NT2/D1 (cell line): ENCODE measurements around the gene MITF.

Experiments
- DNase-seq: peaks from one replicate; pipeline ENCODE4 v3.0.0-alpha.2; 2011; ENCODE audit warnings: low read depth, low spot score
- H3K27me3 ChIP-seq: 2 replicates; pipeline ENCODE4 v1.6.0; 2011; ENCODE audit warnings: mild to moderate bottlenecking; ENCODE audit not compliant: insufficient read length, insufficient read depth
- H3K36me3 ChIP-seq: 2 replicates; pipeline ENCODE4 v1.6.1; 2011; ENCODE audit warnings: mild to moderate bottlenecking, low read length, mixed read lengths; ENCODE audit not compliant: insufficient read depth, insufficient read length
- H3K4me1 ChIP-seq: 2 replicates; pipeline ENCODE4 v1.5.1; 2011; ENCODE audit not compliant: insufficient read depth, insufficient read length
- H3K4me3 ChIP-seq: 2 replicates; pipeline ENCODE4 v1.5.1; 2011; ENCODE audit warnings: low read depth; ENCODE audit not compliant: insufficient read length
- H3K9ac ChIP-seq: 2 replicates; pipeline ENCODE4 v1.6.0; 2011; ENCODE audit warnings: low read depth; ENCODE audit not compliant: insufficient read length
- H3K9me3 ChIP-seq: 2 replicates; pipeline ENCODE4 v1.5.1; 2011; ENCODE audit warnings: mild to moderate bottlenecking, low read length; ENCODE audit not compliant: insufficient read depth
- SUZ12 ChIP-seq: IDR thresholded peaks from 2 replicates; pipeline ENCODE4 v1.6.1; 2011; ENCODE audit not compliant: insufficient read length, insufficient read depth; ENCODE audit errors: extremely low read depth
- YY1 ChIP-seq: IDR thresholded peaks from 2 replicates; pipeline ENCODE4 v1.6.1; 2011; ENCODE audit not compliant: insufficient read length, insufficient read depth
- ZNF274 ChIP-seq: IDR thresholded peaks from 2 replicates; pipeline ENCODE4 v1.6.1; 2011; ENCODE audit warnings: mild to moderate bottlenecking, low read depth, low read length

MITF gene

GRCh38 chr3:69715204-69715603 is 24.1 kb upstream of the MITF start:
- H3K9me3 ChIP-seq: no peaks in the 10 kb centered on the region
- no peaks in the 10 kb centered on the region for H3K36me3 ChIP-seq
- no peaks in the 10 kb centered on the region for H3K4me1 ChIP-seq
- no peak for TF ChIP-seq SUZ12
- TF ChIP-seq YY1: no peak
- TF ChIP-seq ZNF274: no peak
- no peak overlapping the region for H3K4me3 ChIP-seq
- no peak for DNase-seq
- H3K9ac ChIP-seq: no peak overlapping the region
- no peaks in the 10 kb centered on the region for H3K27me3 ChIP-seq

GRCh38 chr3:69716119-69716518 is 23.1 kb upstream of the MITF start:
- H3K9ac ChIP-seq: no peak overlapping the region
- H3K4me3 ChIP-seq: no peak overlapping the region
- H3K9me3 ChIP-seq: no peaks in the 10 kb centered on the region
- TF ChIP-seq ZNF274: no peak
- TF ChIP-seq YY1: no peak
- TF ChIP-seq SUZ12: no peak
- no peaks in the 10 kb centered on the region for H3K4me1 ChIP-seq
- DNase-seq: no peak
- H3K27me3 ChIP-seq: no peaks in the 10 kb centered on the region
- H3K36me3 ChIP-seq: no peaks in the 10 kb centered on the region

- H3K4me3 ChIP-seq: no peak overlapping the region
- no peaks in the 10 kb centered on the region for H3K36me3 ChIP-seq
- H3K4me1 ChIP-seq: no peaks in the 10 kb centered on the region
- TF ChIP-seq ZNF274: no peak
- TF ChIP-seq SUZ12: no peak
- TF ChIP-seq YY1: no peak
- no peaks in the 10 kb centered on the region for H3K9me3 ChIP-seq
- no peak overlapping the region for H3K9ac ChIP-seq
- DNase-seq: peak; percentile 28
- H3K27me3 ChIP-seq: no peaks in the 10 kb centered on the region
Measured at GRCh38 chr3:69718866-69719586, 20.2 kb upstream of the MITF start.

DNA sequence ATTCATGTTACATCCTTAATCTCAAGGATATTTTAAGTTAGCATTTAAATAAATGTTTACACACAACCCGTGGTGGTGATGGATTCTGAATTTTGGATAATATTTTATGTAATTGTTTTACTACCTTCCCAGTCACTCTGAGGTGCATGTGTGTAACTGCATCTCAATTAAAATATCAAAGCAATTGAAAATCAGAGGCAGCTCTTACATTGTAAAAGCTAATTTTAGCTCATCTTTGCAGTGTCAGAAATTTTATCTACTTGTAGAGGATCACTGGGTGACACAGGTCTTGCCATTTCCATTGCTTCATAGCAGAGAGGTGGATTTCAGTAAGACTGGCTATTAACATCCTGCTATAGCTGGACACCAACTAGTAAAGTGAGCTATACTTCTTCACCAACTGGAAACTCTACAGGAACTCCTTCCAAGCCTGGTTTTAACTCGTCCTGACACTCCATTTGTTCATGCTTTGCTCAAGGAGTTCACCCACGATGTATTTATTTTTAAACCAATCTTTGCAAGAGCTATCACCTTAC is 19.6 kb upstream of the MITF start:
- no peak for DNase-seq
- Histone ChIP-seq H3K4me3 (no peak overlapping the region), H3K36me3 (no peaks in the 10 kb centered on the region), H3K9me3 (no peaks in the 10 kb centered on the region), H3K9ac (no peak overlapping the region), H3K4me1 (no peaks in the 10 kb centered on the region), H3K27me3 (no peaks in the 10 kb centered on the region)
- no peak for TF ChIP-seq SUZ12
- no peak for TF ChIP-seq YY1
- TF ChIP-seq ZNF274: no peak

DNA sequence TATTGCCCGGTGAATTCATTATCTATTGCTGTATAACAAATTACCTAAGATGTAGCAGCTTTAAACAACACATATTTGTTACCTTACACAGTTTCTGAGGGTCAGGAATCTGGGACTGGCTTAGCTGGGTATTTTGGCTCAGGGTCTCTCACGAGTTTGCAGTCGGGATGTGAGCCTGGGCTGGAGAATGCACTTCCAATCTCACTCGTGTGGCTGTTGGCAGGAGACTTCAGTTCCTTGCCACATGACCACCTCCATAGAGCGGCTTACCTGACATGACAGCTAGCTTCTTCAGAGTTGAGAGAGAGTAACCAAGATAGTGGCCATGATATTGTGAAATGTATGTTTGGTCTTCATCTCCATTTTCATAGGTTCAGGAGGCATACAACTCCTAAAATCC is 18.4 kb upstream of the MITF start:
- no peak overlapping the region for H3K9ac ChIP-seq
- H3K36me3 ChIP-seq: no peaks in the 10 kb centered on the region
- DNase-seq: no peak
- no peaks in the 10 kb centered on the region for H3K9me3 ChIP-seq
- H3K27me3 ChIP-seq: no peaks in the 10 kb centered on the region
- no peaks in the 10 kb centered on the region for H3K4me1 ChIP-seq
- TF ChIP-seq SUZ12 (no peak), ZNF274 (no peak), YY1 (no peak)
- no peak overlapping the region for H3K4me3 ChIP-seq

DNA sequence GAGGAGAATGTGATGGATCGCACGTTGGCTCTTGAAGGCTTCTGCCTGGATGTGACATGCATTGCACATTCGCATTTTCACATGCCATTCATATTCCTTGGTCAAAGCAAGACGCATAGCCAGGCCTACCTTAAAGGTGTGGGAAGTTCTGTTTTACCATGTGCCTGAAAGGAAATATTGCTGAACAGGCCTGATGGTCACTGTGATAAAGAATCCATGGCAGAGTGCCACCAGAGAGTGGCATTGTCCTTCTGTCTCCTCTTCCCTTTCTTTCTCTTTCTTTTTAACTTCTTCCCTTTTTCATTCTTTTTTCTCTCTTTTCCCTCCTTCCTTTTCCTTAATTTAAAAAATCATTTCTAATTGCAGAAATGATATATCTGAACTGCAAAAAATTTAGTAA is 15.9 kb upstream of the MITF start:
- no peaks in the 10 kb centered on the region for H3K4me1 ChIP-seq

GRCh38 chr3:69724722-69725435 is 14.4 kb upstream of the MITF start:
- no peaks in the 10 kb centered on the region for H3K27me3 ChIP-seq
- no peaks in the 10 kb centered on the region for H3K9me3 ChIP-seq
- no peak overlapping the region for H3K4me3 ChIP-seq
- H3K4me1 ChIP-seq: no peaks in the 10 kb centered on the region
- no peaks in the 10 kb centered on the region for H3K36me3 ChIP-seq
- H3K9ac ChIP-seq: no peak overlapping the region
- DNase-seq: no peak
- TF ChIP-seq SUZ12 (no peak), ZNF274 (no peak), YY1 (no peak)

More for the DNA sequence above, 15.9 kb upstream of the MITF start:
- Histone ChIP-seq H3K36me3 (no peaks in the 10 kb centered on the region), H3K4me3 (no peak overlapping the region), H3K9me3 (no peaks in the 10 kb centered on the region), H3K27me3 (no peaks in the 10 kb centered on the region), H3K9ac (no peak overlapping the region)
- no peak for DNase-seq
- TF ChIP-seq ZNF274 (no peak), SUZ12 (no peak), YY1 (no peak)
